ENCODE measurements around the gene AP1M1.

AP1M1 gene

GRCh38 chr19:16188521-16188920 lies 9.2 kb upstream of the AP1M1 start:
- Histone ChIP-seq H3K4me3 (ENCODE audit: low read depth in 1 of 2, low read length in 2 of 2) (no peak overlapping the region), H3K36me3 (ENCODE audit: insufficient read depth, low read length) (peaks cover 27% of the 10 kb centered on the region), H3K27me3 (ENCODE audit: control insufficient read depth in 1 of 2, insufficient read depth in 2 of 2, low read length in 2 of 2) (no peaks in the 10 kb centered on the region), H3K4me1 (ENCODE audit: insufficient read depth, low read length) (peaks cover 12% of the 10 kb centered on the region), H3K27ac (ENCODE audit: low read depth, low read length) (no peak overlapping the region), H3K9ac (ENCODE audit: low read length) (no peak overlapping the region), H3K9me3 (ENCODE audit: low read length) (no peaks in the 10 kb centered on the region)

- no peak overlapping the region for H3K4me3 ChIP-seq (ENCODE audit: low read depth in 1 of 2, low read length in 2 of 2)
- no peak overlapping the region for H3K9ac ChIP-seq (ENCODE audit: low read length)
- H3K36me3 ChIP-seq (ENCODE audit: insufficient read depth, low read length): peaks cover 27% of the 10 kb centered on the region
- no peak overlapping the region for H3K27ac ChIP-seq (ENCODE audit: low read depth, low read length)
- peaks cover 12% of the 10 kb centered on the region for H3K4me1 ChIP-seq (ENCODE audit: insufficient read depth, low read length)
- no peaks in the 10 kb centered on the region for H3K9me3 ChIP-seq (ENCODE audit: low read length)
- H3K27me3 ChIP-seq (ENCODE audit: control insufficient read depth in 1 of 2, insufficient read depth in 2 of 2, low read length in 2 of 2): no peaks in the 10 kb centered on the region
Observed at GRCh38 chr19:16190198-16190597, 7.5 kb upstream of the AP1M1 start.

GRCh38 chr19:16190736-16191135 lies 7.0 kb upstream of the AP1M1 start:
- peaks cover 27% of the 10 kb centered on the region for H3K36me3 ChIP-seq (ENCODE audit: insufficient read depth, low read length)
- no peaks in the 10 kb centered on the region for H3K9me3 ChIP-seq (ENCODE audit: low read length)
- no peaks in the 10 kb centered on the region for H3K27me3 ChIP-seq (ENCODE audit: control insufficient read depth in 1 of 2, insufficient read depth in 2 of 2, low read length in 2 of 2)
- peaks cover 12% of the 10 kb centered on the region for H3K4me1 ChIP-seq (ENCODE audit: insufficient read depth, low read length)
- no peak overlapping the region for H3K27ac ChIP-seq (ENCODE audit: low read depth, low read length)
- H3K9ac ChIP-seq (ENCODE audit: low read length): no peak overlapping the region
- H3K4me3 ChIP-seq (ENCODE audit: low read depth in 1 of 2, low read length in 2 of 2): no peak overlapping the region

GRCh38 chr19:16191216-16191908 lies 6.3 kb upstream of the AP1M1 start:
- no peaks in the 10 kb centered on the region for H3K27me3 ChIP-seq (ENCODE audit: control insufficient read depth in 1 of 2, insufficient read depth in 2 of 2, low read length in 2 of 2)
- no peak overlapping the region for H3K27ac ChIP-seq (ENCODE audit: low read depth, low read length)
- no peak overlapping the region for H3K4me3 ChIP-seq (ENCODE audit: low read depth in 1 of 2, low read length in 2 of 2)
- H3K9me3 ChIP-seq (ENCODE audit: low read length): no peaks in the 10 kb centered on the region
- H3K4me1 ChIP-seq (ENCODE audit: insufficient read depth, low read length): peaks cover 7% of the 10 kb centered on the region
- no peak overlapping the region for H3K9ac ChIP-seq (ENCODE audit: low read length)
- peaks cover 27% of the 10 kb centered on the region for H3K36me3 ChIP-seq (ENCODE audit: insufficient read depth, low read length)

GRCh38 chr19:16193466-16193865 lies 4.2 kb upstream of the AP1M1 start:
- Histone ChIP-seq H3K9ac (ENCODE audit: low read length) (no peak overlapping the region), H3K4me3 (ENCODE audit: low read depth in 1 of 2, low read length in 2 of 2) (no peak overlapping the region), H3K36me3 (ENCODE audit: insufficient read depth, low read length) (peaks cover 27% of the 10 kb centered on the region), H3K9me3 (ENCODE audit: low read length) (no peaks in the 10 kb centered on the region), H3K27ac (ENCODE audit: low read depth, low read length) (no peak overlapping the region), H3K4me1 (ENCODE audit: insufficient read depth, low read length) (peaks cover 6% of the 10 kb centered on the region), H3K27me3 (ENCODE audit: control insufficient read depth in 1 of 2, insufficient read depth in 2 of 2, low read length in 2 of 2) (no peaks in the 10 kb centered on the region)

- peak overlapping the region; percentile 80 for H3K27ac ChIP-seq (ENCODE audit: low read depth, low read length)
- H3K36me3 ChIP-seq (ENCODE audit: insufficient read depth, low read length): peaks cover 8% of the 10 kb centered on the region
- H3K4me1 ChIP-seq (ENCODE audit: insufficient read depth, low read length): peaks cover 21% of the 10 kb centered on the region
- H3K27me3 ChIP-seq (ENCODE audit: control insufficient read depth in 1 of 2, insufficient read depth in 2 of 2, low read length in 2 of 2): no peaks in the 10 kb centered on the region
- H3K9ac ChIP-seq (ENCODE audit: low read length): no peak overlapping the region
- peak overlapping the region; percentile 75 to 96 for H3K4me3 ChIP-seq (ENCODE audit: low read depth in 1 of 2, low read length in 2 of 2)
- no peaks in the 10 kb centered on the region for H3K9me3 ChIP-seq (ENCODE audit: low read length)
Observed at GRCh38 chr19:16197188-16197621, 506 bp upstream of the AP1M1 start.

- peaks cover 19% of the 10 kb centered on the region for H3K36me3 ChIP-seq (ENCODE audit: insufficient read depth, low read length)
- H3K9me3 ChIP-seq (ENCODE audit: low read length): no peaks in the 10 kb centered on the region
- peak overlapping the region; percentile 65 for H3K9ac ChIP-seq (ENCODE audit: low read length)
- peaks cover 21% of the 10 kb centered on the region for H3K4me1 ChIP-seq (ENCODE audit: insufficient read depth, low read length)
- no peaks in the 10 kb centered on the region for H3K27me3 ChIP-seq (ENCODE audit: control insufficient read depth in 1 of 2, insufficient read depth in 2 of 2, low read length in 2 of 2)
- peak overlapping the region; percentile 75 to 96 for H3K4me3 ChIP-seq (ENCODE audit: low read depth in 1 of 2, low read length in 2 of 2)
- H3K27ac ChIP-seq (ENCODE audit: low read depth, low read length): peak overlapping the region; percentile 80
Observed at GRCh38 chr19:16198370-16198651, 600 bp downstream of the AP1M1 start.

- peaks cover 30% of the 10 kb centered on the region for H3K36me3 ChIP-seq (ENCODE audit: insufficient read depth, low read length)
- H3K27ac ChIP-seq (ENCODE audit: low read depth, low read length): no peak overlapping the region
- H3K4me3 ChIP-seq (ENCODE audit: low read depth in 1 of 2, low read length in 2 of 2): peak overlapping the region in 1 of 2 donors; percentile 96
Observed at GRCh38 chr19:16199275-16199932, 1.7 kb downstream of the AP1M1 start.

GRCh38 chr19:16200038-16201010 lies 2.6 kb downstream of the AP1M1 start:
- Histone ChIP-seq H3K4me1 (ENCODE audit: insufficient read depth, low read length) (peaks cover 21% of the 10 kb centered on the region), H3K36me3 (ENCODE audit: insufficient read depth, low read length) (peaks cover 36% of the 10 kb centered on the region), H3K9me3 (ENCODE audit: low read length) (no peaks in the 10 kb centered on the region), H3K9ac (ENCODE audit: low read length) (no peak overlapping the region), H3K27me3 (ENCODE audit: control insufficient read depth in 1 of 2, insufficient read depth in 2 of 2, low read length in 2 of 2) (no peaks in the 10 kb centered on the region), H3K4me3 (ENCODE audit: low read depth in 1 of 2, low read length in 2 of 2) (no peak overlapping the region), H3K27ac (ENCODE audit: low read depth, low read length) (no peak overlapping the region)

More at GRCh38 chr19:16199275-16199932, 1.7 kb downstream of the AP1M1 start:
- Histone ChIP-seq H3K4me1 (ENCODE audit: insufficient read depth, low read length) (peaks cover 21% of the 10 kb centered on the region), H3K9ac (ENCODE audit: low read length) (no peak overlapping the region), H3K27me3 (ENCODE audit: control insufficient read depth in 1 of 2, insufficient read depth in 2 of 2, low read length in 2 of 2) (no peaks in the 10 kb centered on the region), H3K9me3 (ENCODE audit: low read length) (no peaks in the 10 kb centered on the region)

GRCh38 chr19:16201011-16201391 lies 3.3 kb downstream of the AP1M1 start:
- Histone ChIP-seq H3K9me3 (ENCODE audit: low read length) (no peaks in the 10 kb centered on the region), H3K4me3 (ENCODE audit: low read depth in 1 of 2, low read length in 2 of 2) (no peak overlapping the region), H3K9ac (ENCODE audit: low read length) (no peak overlapping the region), H3K4me1 (ENCODE audit: insufficient read depth, low read length) (peaks cover 21% of the 10 kb centered on the region), H3K27ac (ENCODE audit: low read depth, low read length) (no peak overlapping the region), H3K36me3 (ENCODE audit: insufficient read depth, low read length) (peaks cover 43% of the 10 kb centered on the region), H3K27me3 (ENCODE audit: control insufficient read depth in 1 of 2, insufficient read depth in 2 of 2, low read length in 2 of 2) (no peaks in the 10 kb centered on the region)

Data from muscle layer of colon (tissue), 2 donors.